IMR-90 (cell line): Measurements from ENCODE around the gene MTURN. TPM values are rescaled to one million over a fixed set of nuclear protein-coding genes. Genes with fewer than 3 reads are reported as not detected.

Experiments
- ATAC-seq: fragments of 200-7000 bp; cut with Tn5 transposase; 2 replicates; pipeline ENCODE4 v1.9.1; 2020; ENCODE audit warnings: low read depth, mild to moderate bottlenecking, moderate library complexity
- BruUV-seq: library from RNA; stranded (reverse); fragments of 400-500 nt; replicated peaks from 2 replicates; lab custom pipeline; 2021; lab: Mats Ljungman, UMichigan
- CTCF ChIA-PET: fragments of 300-600 bp; formaldehyde crosslinking; extraction: SDS; loops from one replicate; lab custom pipeline; 2021; ENCODE audit warnings: antibody characterized with exemption; lab: Yijun Ruan, JAX
- POLR2A ChIA-PET: fragments of 300-600 bp; sonication (Branson Sonifier 250); formaldehyde crosslinking; loops from one replicate; lab custom pipeline; 2022; ENCODE audit warnings: antibody characterized with exemption; ENCODE audit not compliant: unreplicated experiment; lab: Charles Lee
- DNase-seq: peaks from one replicate; pipeline ENCODE4 v3.0.0; 2013
- H2AFZ ChIP-seq: replicated peaks from 2 replicates; pipeline ENCODE3; 2013; ENCODE audit warnings: low read length, mild to moderate bottlenecking; ENCODE audit not compliant: poor library complexity
- H2AK5ac ChIP-seq: 2 replicates; pipeline ENCODE4 v1.6.1; 2013; ENCODE audit warnings: low read depth, low read length, inconsistent platforms
- H2AK9ac ChIP-seq: replicated peaks from 2 replicates; pipeline ENCODE3; 2013; ENCODE audit warnings: mild to moderate bottlenecking, low read depth, low read length, moderate library complexity; ENCODE audit not compliant: poor library complexity
- H2BK120ac ChIP-seq: 2 replicates; pipeline ENCODE4 v1.6.1; 2013; ENCODE audit warnings: low read depth, low read length, inconsistent platforms
- H2BK15ac ChIP-seq: 3 replicates; pipeline ENCODE4 v1.6.1; 2013; ENCODE audit warnings: low read depth, low read length, inconsistent platforms
- H2BK20ac ChIP-seq: 2 replicates; pipeline ENCODE4 v1.6.1; 2013; ENCODE audit warnings: low read depth, mild to moderate bottlenecking, inconsistent platforms, low read length, moderate library complexity
- H2BK5ac ChIP-seq: 2 replicates; pipeline ENCODE4 v1.6.1; 2013; ENCODE audit warnings: mild to moderate bottlenecking, low read depth, low read length, inconsistent platforms; ENCODE audit not compliant: poor library complexity, severe bottlenecking
- H3K14ac ChIP-seq: replicated peaks from 2 replicates; pipeline ENCODE4 v1.6.1; 2013; ENCODE audit warnings: low read depth, low read length, inconsistent platforms
- H3K18ac ChIP-seq: 2 replicates; pipeline ENCODE4 v1.6.1; 2013; ENCODE audit warnings: low read depth, low read length, control low read depth
- H3K23ac ChIP-seq: 2 replicates; pipeline ENCODE4 v1.6.1; 2013; ENCODE audit warnings: low read depth, low read length, inconsistent platforms
- H3K27ac ChIP-seq: 2 replicates; pipeline ENCODE4 v1.5.1; 2013; ENCODE audit warnings: mild to moderate bottlenecking, control low read depth, low read length; ENCODE audit not compliant: insufficient read depth
- H3K27me3 ChIP-seq: 2 replicates; pipeline ENCODE4 v1.6.1; 2013; ENCODE audit warnings: low read length; ENCODE audit not compliant: control insufficient read depth, insufficient read depth
- H3K36me3 ChIP-seq: 2 replicates; pipeline ENCODE4 v1.6.1; 2013; ENCODE audit warnings: low read length, mixed read lengths; ENCODE audit not compliant: control insufficient read depth, insufficient read depth
- H3K4ac ChIP-seq: 2 replicates; pipeline ENCODE4 v1.6.1; 2013; ENCODE audit warnings: low read depth, low read length, inconsistent platforms
- H3K4me1 ChIP-seq: 2 replicates; pipeline ENCODE4 v1.6.1; 2013; ENCODE audit warnings: low read length, mixed read lengths; ENCODE audit not compliant: control insufficient read depth, insufficient read depth
- H3K4me2 ChIP-seq: 2 replicates; pipeline ENCODE4 v1.6.1; 2013; ENCODE audit warnings: low read depth, mild to moderate bottlenecking, control low read depth, low read length, moderate library complexity
- H3K4me3 ChIP-seq: 2 replicates; pipeline ENCODE4 v1.5.1; 2013; ENCODE audit warnings: low read depth, mild to moderate bottlenecking, control low read depth, low read length, moderate library complexity; ENCODE audit not compliant: insufficient read depth
- H3K56ac ChIP-seq: 2 replicates; pipeline ENCODE4 v1.6.1; 2013; ENCODE audit warnings: low read length, inconsistent platforms; ENCODE audit not compliant: insufficient read depth; ENCODE audit errors: extremely low read depth
- H3K79me1 ChIP-seq, 2 experiments: 2 replicates each; pipeline ENCODE4 v1.6.1; 2013; ENCODE audit warnings: low read length in 2 of 2, inconsistent platforms in 1 of 2, low read depth in 1 of 2
- H3K9ac ChIP-seq: 2 replicates; pipeline ENCODE4 v1.6.1; 2013; ENCODE audit warnings: low read depth, low read length, control low read depth
- H3K9me1 ChIP-seq: 2 replicates; pipeline ENCODE4 v1.6.1; 2013; ENCODE audit warnings: low read length, inconsistent platforms; ENCODE audit not compliant: insufficient read depth
- H3K9me3 ChIP-seq: 2 replicates; pipeline ENCODE4 v1.6.1; 2013; ENCODE audit warnings: low read length; ENCODE audit not compliant: control insufficient read depth, insufficient read depth
- H4K20me1 ChIP-seq: 2 replicates; pipeline ENCODE4 v1.6.1; 2013; ENCODE audit warnings: low read length, inconsistent platforms; ENCODE audit not compliant: insufficient read depth
- H4K5ac ChIP-seq: 2 replicates; pipeline ENCODE4 v1.6.1; 2013; ENCODE audit warnings: mild to moderate bottlenecking, low read depth, low read length, control low read depth
- H4K8ac ChIP-seq, 2 experiments: 2 replicates each; pipeline ENCODE4 v1.6.1; 2013; ENCODE audit warnings: low read depth in 2 of 2, low read length in 2 of 2, control low read depth in 1 of 2, inconsistent platforms in 1 of 2
- H4K91ac ChIP-seq: 2 replicates; pipeline ENCODE4 v1.6.1; 2013; ENCODE audit warnings: low read depth, low read length, inconsistent platforms; ENCODE audit not compliant: insufficient read depth
- POLR2A ChIP-seq: IDR thresholded peaks from 2 replicates; pipeline ENCODE4 v1.6.1; 2012; ENCODE audit warnings: mild to moderate bottlenecking, low read depth, low read length
- WGBS, 2 experiments: methylation state at CpG; one replicate each; pipeline versions ENCODE4 v1.1.5 to v1.1.7; 2013; ENCODE audit warnings: missing lambda C conversion rate in 2 of 2; ENCODE audit not compliant: insufficient read length in 1 of 2; ENCODE audit errors: extremely low coverage in 2 of 2; 5-methylcytosine and 5-hydroxymethylcytosine counted together
- dilution Hi-C: fragments of 300-500 bp; cut with HindIII; formaldehyde crosslinking; loops from one replicate; pipeline ENCODE4 v1.14.3; 2018; ENCODE audit warnings: low sequenced_read_pairs; ENCODE audit not compliant: unreplicated experiment
- in situ Hi-C: fragments of 300-500 bp; cut with MboI; formaldehyde crosslinking; loops from 3 replicates; pipeline ENCODE4 v1.14.3; 2019; ENCODE audit warnings: low sequenced_read_pairs, inconsistent platforms, mixed read lengths
- intact Hi-C: fragments of 100-400 bp; cut with micrococcal nuclease; formaldehyde crosslinking; loops from 2 replicates; pipeline ENCODE4 v1.10.0; 2022
- polyA plus RNA-seq, 3 experiments: library from polyadenylated mRNA; depleted of rRNA; stranded (reverse); fragments of >200 nt; gene quantifications; 2 replicates each; pipeline ENCODE4 v1.2.3, GENCODE V29; 2012; ENCODE audit warnings: low replicate concordance in 1 of 3
- total RNA-seq: library from RNA; depleted of rRNA; stranded (reverse); fragments of >200 nt; gene quantifications from 2 replicates; pipeline ENCODE4 v1.2.3, GENCODE V29; 2012

Gene MTURN
- total and polyA plus RNA-seq, 2 of the 4 experiments (the other 2 are of a cell fraction) = 2.8 to 5.6 TPM

GRCh38 chr7:30175636-30176147, 40.9 kb downstream of the MTURN start:
- 0 out of 2 replicates have a peak, but pooled peaks cover 3% of the 10 kb centered on the region for H4K20me1 ChIP-seq
- H3K14ac ChIP-seq = no peak overlapping the region
- no peak for TF ChIP-seq POLR2A
- H4K8ac ChIP-seq = no peak overlapping the region
- H3K9me3 ChIP-seq = no peaks in the 10 kb centered on the region
- no TSS peak for BruUV-seq
- no peak overlapping the region for H3K4me3 ChIP-seq
- in situ Hi-C loops (no loop called here), intact Hi-C loops (no loop called here), dilution Hi-C loops (no loop called here)
- peaks cover 12% of the 10 kb centered on the region for H3K4me1 ChIP-seq
- no peak overlapping the region for H2BK120ac ChIP-seq
- H4K5ac ChIP-seq = no peak overlapping the region
- DNase-seq (no peak), ATAC-seq (no peak)
- H2AK9ac ChIP-seq = no peak overlapping the region
- H3K4me2 ChIP-seq = no peak overlapping the region
- 28% methylated on average over 3 of the region's 7 CpGs; no CpG with 5 or more reads in 1 of the 2 experiments for WGBS, 2 experiments
- H4K91ac ChIP-seq = no peak overlapping the region
- no peak overlapping the region for H2AFZ ChIP-seq
- ChIA-PET POLR2A (no interaction called here), CTCF (interaction anchor here (0.6 kb wide), 1 partner anchor 447 kb away, joined by 3 read pairs; no protein-coding TSS in a partner anchor)
- H3K18ac ChIP-seq = no peak overlapping the region
- no peak overlapping the region for H2BK5ac ChIP-seq
- no peak overlapping the region for H2AK5ac ChIP-seq
- no peaks in the 10 kb centered on the region for H3K36me3 ChIP-seq
- peaks cover 3% of the 10 kb centered on the region; the same call in 1 of the 2 replicates for H3K9me1 ChIP-seq
- no peak overlapping the region for H3K56ac ChIP-seq
- no peaks in the 10 kb centered on the region for H3K27me3 ChIP-seq
- H3K4ac ChIP-seq = no peak overlapping the region
- H3K9ac ChIP-seq = no peak overlapping the region
- H3K23ac ChIP-seq = no peak overlapping the region
- H2BK20ac ChIP-seq = no peak overlapping the region
- H3K27ac ChIP-seq = no peak overlapping the region
- H2BK15ac ChIP-seq = no peak overlapping the region
- no peaks in the 10 kb centered on the region for H3K79me1 ChIP-seq
